PFSK-1 (cell line): ENCODE data around the gene TARBP1.

Experiments used
- POLR2AphosphoS5 ChIP-seq: IDR thresholded peaks from 2 replicates; pipeline ENCODE4 v1.6.1; 2012; ENCODE audit warnings: low read depth, mild to moderate bottlenecking, control low read depth, low read length, moderate library complexity
- SIN3A ChIP-seq: IDR thresholded peaks from 2 replicates; pipeline ENCODE4 v1.6.1; 2012; ENCODE audit warnings: mild to moderate bottlenecking, low read length, moderate library complexity, borderline replicate concordance; ENCODE audit not compliant: insufficient read depth
- TAF1 ChIP-seq: IDR thresholded peaks from 2 replicates; pipeline ENCODE4 v1.6.1; 2012; ENCODE audit warnings: low read length, control low read depth, borderline replicate concordance; ENCODE audit not compliant: insufficient read depth

- no peak for TF ChIP-seq TAF1
- TF ChIP-seq SIN3A: no peak
- TF ChIP-seq POLR2AphosphoS5: no peak
Measured at GRCh38 chr1:234518876-234519275, 39.9 kb upstream of the TARBP1 start.
